Naive thymus-derived CD4-positive, alpha-beta T cell (primary cell): Measurements from ENCODE around the gene ABHD11. TPM values are rescaled to one million over a fixed set of nuclear protein-coding genes. Genes with fewer than 3 reads are reported as not detected.
"Not testable (repeated sequence)": the region's sequence is repeated elsewhere in the genome, so short reads cannot be mapped to it uniquely, and the experiment has no call there.

ENCODE experiments used
- ATAC-seq: fragments of 150-1000 bp; cut with Tn5 transposase; 2 replicates; pipeline ENCODE4 v1.10.0; 2021; ENCODE audit warnings: mild to moderate bottlenecking, moderate library complexity
- CTCF ChIA-PET: fragments of 350-600 bp; sonication (Branson Sonifier 250); formaldehyde crosslinking; loops from one replicate; lab custom pipeline; 2021; ENCODE audit warnings: antibody characterized with exemption; lab: Charles Lee
- POLR2A ChIA-PET: fragments of 350-600 bp; sonication (Branson Sonifier 250); formaldehyde crosslinking; loops from one replicate; lab custom pipeline; 2021; ENCODE audit warnings: antibody characterized with exemption, inconsistent platforms; lab: Charles Lee
- DNase-seq, 9 donors: peaks; one replicate each; pipeline versions ENCODE4 v3.0.0 to v3.0.0-alpha.2; 2020 to 2022; ENCODE audit warnings: mixed read lengths in 1 of 9
- H3K27ac ChIP-seq: one replicate; pipeline ENCODE4 v1.7.0; 2013; ENCODE audit warnings: mild to moderate bottlenecking, low read depth, low read length, moderate library complexity
- H3K27me3 ChIP-seq, 2 donors: one replicate each; pipeline ENCODE4 v1.7.0; 2013; ENCODE audit warnings: low read length in 2 of 2, mild to moderate bottlenecking in 2 of 2, moderate library complexity in 2 of 2; ENCODE audit not compliant: control insufficient read depth in 2 of 2, insufficient read depth in 2 of 2
- H3K36me3 ChIP-seq, 3 experiments: 1 replicate in 2 of 3; 2 replicates in 1 of 3; pipeline ENCODE4 v1.7.0; 2013; ENCODE audit warnings: low read length in 3 of 3, mild to moderate bottlenecking in 3 of 3, moderate library complexity in 1 of 3; ENCODE audit not compliant: insufficient read depth in 3 of 3, control insufficient read depth in 2 of 3
- H3K4me1 ChIP-seq, 2 donors: one replicate each; pipeline ENCODE4 v1.7.0; 2013; ENCODE audit warnings: low read length in 2 of 2, mild to moderate bottlenecking in 2 of 2, moderate library complexity in 1 of 2; ENCODE audit not compliant: control insufficient read depth in 2 of 2, insufficient read depth in 2 of 2
- H3K4me3 ChIP-seq: 2 replicates; pipeline ENCODE4 v1.7.0; 2013; ENCODE audit warnings: mild to moderate bottlenecking, low read length
- H3K9me3 ChIP-seq, 3 experiments: 1 replicate in 2 of 3; 2 replicates in 1 of 3; pipeline ENCODE4 v1.7.0; 2013; ENCODE audit warnings: low read length in 3 of 3; ENCODE audit not compliant: control insufficient read depth in 2 of 3
- H3K27ac Mint-ChIP-seq, 9 donors: one replicate each; pipeline ENCODE4 v1.8.0; 2020 to 2022; ENCODE audit warnings: mixed read lengths in 9 of 9, mild to moderate bottlenecking in 8 of 9, moderate library complexity in 5 of 9, inconsistent platforms in 2 of 9
- H3K27me3 Mint-ChIP-seq, 5 donors: one replicate each; pipeline ENCODE4 v1.8.0; 2021 to 2022; ENCODE audit warnings: mixed read lengths in 5 of 5, mild to moderate bottlenecking in 1 of 5
- H3K36me3 Mint-ChIP-seq, 5 donors: one replicate each; pipeline ENCODE4 v1.8.0; 2020 to 2022; ENCODE audit warnings: mixed read lengths in 5 of 5, mild to moderate bottlenecking in 3 of 5, inconsistent platforms in 1 of 5
- H3K4me1 Mint-ChIP-seq, 7 donors: one replicate each; pipeline ENCODE4 v1.8.0; 2020 to 2022; ENCODE audit warnings: mixed read lengths in 7 of 7, mild to moderate bottlenecking in 3 of 7, inconsistent platforms in 1 of 7
- H3K4me3 Mint-ChIP-seq, 10 donors: one replicate each; pipeline ENCODE4 v1.8.0; 2020 to 2022; ENCODE audit warnings: mild to moderate bottlenecking in 10 of 10, mixed read lengths in 10 of 10, moderate library complexity in 6 of 10, inconsistent platforms in 2 of 10
- H3K9me3 Mint-ChIP-seq, 11 donors: one replicate each; pipeline ENCODE4 v1.8.0; 2020 to 2022; ENCODE audit warnings: mixed read lengths in 11 of 11, mild to moderate bottlenecking in 4 of 11, inconsistent platforms in 1 of 11, moderate library complexity in 1 of 11
- intact Hi-C, 2 donors: fragments of 100-400 bp; cut with micrococcal nuclease; formaldehyde crosslinking; loops; one replicate each; pipeline ENCODE4 v1.15.1; 2023
- polyA plus RNA-seq, 2 donors: library from polyadenylated mRNA; unstranded; fragments of 300-500 nt; fragmentation: Illumina TruSeq; gene quantifications; one replicate each; pipeline ENCODE4 v1.2.3, GENCODE V29; 2021
- total RNA-seq, 6 experiments: library from RNA in 5 of 6; stranded (reverse) in 5 of 6; gene quantifications; 1 replicate in 5 of 6; 2 replicates in 1 of 6; pipeline ENCODE4 v1.2.3 and lab custom pipeline; 2021 to 2026

The ABHD11 gene, protein sequence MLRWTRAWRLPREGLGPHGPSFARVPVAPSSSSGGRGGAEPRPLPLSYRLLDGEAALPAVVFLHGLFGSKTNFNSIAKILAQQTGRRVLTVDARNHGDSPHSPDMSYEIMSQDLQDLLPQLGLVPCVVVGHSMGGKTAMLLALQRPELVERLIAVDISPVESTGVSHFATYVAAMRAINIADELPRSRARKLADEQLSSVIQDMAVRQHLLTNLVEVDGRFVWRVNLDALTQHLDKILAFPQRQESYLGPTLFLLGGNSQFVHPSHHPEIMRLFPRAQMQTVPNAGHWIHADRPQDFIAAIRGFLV
- total RNA-seq: 10 to 100 TPM; 12.3 to 22.7 (median 17.2) TPM
- polyA plus RNA-seq: 10 to 100 TPM; 10.2 to 15.9 TPM
- 10.6 reads per million, percentile 37 among the genes with 10 or more reads in this experiment for total RNA-seq (lab: John Stamatoyannopoulos, UW)

DNA sequence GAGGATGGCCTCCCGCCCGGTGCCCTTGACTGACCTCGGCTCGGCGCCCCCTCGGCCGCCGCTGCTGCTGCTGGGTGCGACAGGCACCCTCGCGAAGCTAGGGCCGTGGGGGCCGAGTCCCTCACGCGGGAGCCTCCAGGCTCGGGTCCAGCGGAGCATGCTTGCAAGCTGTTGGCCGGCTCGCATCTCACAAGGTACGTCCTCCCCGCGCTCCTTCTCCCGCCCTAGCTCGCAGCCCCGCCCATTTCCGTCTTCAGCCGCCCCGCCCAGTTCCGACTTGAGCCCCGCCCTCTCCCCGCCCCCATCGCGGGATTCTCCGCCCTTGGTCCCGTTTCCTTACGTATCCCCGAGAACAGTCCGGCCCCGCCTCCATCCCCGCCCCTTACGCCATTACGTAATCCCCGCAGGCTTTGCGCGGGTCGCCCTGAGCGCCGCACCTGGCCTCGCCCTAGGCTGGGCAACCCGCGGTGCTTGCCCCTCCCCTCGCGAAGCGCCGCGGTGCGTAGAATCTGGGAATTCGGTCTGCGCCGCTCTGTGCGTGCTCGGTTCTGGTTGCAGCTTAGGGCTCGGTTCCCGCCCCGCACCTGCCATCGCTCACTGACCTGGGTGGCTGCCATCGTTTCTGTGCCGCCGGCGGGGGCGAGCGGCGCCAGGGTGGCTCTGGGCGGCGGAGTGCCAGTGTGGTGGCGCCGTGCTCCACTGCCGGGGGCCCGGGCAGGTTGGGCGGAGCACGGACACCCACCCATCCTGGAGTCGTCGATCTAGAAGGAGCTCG, at the start of gene ABHD11:
ABHD11 (minus strand) TSS at position 191 of the 775 bp plus-strand sequence; CDS start at position 159, 32 bp downstream.
- Mint-ChIP-seq H3K4me1 (peaks cover 5 to 23% (median 16%) of the 10 kb centered on the region in 7 donors), H3K27ac (peak within 1 kb of the TSS; percentile 79 to 96 (median 93)), H3K36me3 (peaks cover 0 to 4% (median 0%) of the 10 kb centered on the region in 5 donors), H3K9me3 (peaks cover 0 to 1% (median 0%) of the 10 kb centered on the region in 11 donors), H3K4me3 (peak within 1 kb of the TSS; percentile 83 to 94 (median 91)), H3K27me3 (peaks cover 0 to 6% (median 0%) of the 10 kb centered on the region in 5 donors)
- intact Hi-C loops: loop anchor here (1.0 to 10.0 kb wide), 17 partner anchors 19 to 916 kb away; partner anchors contain the start of genes BAZ1B (in 2 of the 2), BCL7B (in 2 of the 2), BUD23 (in 2 of the 2) and DNAJC30 (in 2 of the 2)
- ChIA-PET POLR2A (interaction anchor here (0.9 to 2.1 kb wide), 10 partner anchors 19 to 2000 kb away, joined by 3 to 8 read pairs (median 4); partner anchors contain the start of genes BAZ1B, BUD23, HIP1 and METTL27), CTCF (interaction anchor here (0.7 to 3.0 kb wide), 3 partner anchors 13 to 135 kb away, joined by 3 to 9 read pairs (median 5); no protein-coding TSS in a partner anchor)
- peak; percentile 95 to 99 (median 97) for DNase-seq
- Histone ChIP-seq H3K27me3 (no peaks in the 10 kb centered on the region), H3K9me3 (no peaks in the 10 kb centered on the region), H3K4me1 (peaks cover 4 to 18% of the 10 kb centered on the region in 2 donors), H3K4me3 (peak within 1 kb of the TSS; percentile 84), H3K27ac (peak within 1 kb of the TSS; percentile 89), H3K36me3 (peaks cover 0 to 19% (median 0%) of the 10 kb centered on the region in 3 experiments)
- peak; percentile 95 for ATAC-seq

GRCh38 chr7:73787786-73788048, 49.1 kb upstream of the ABHD11 start:
- DNase-seq, CTCF ChIA-PET, H3K27me3 ChIP-seq, H3K4me1 Mint-ChIP-seq, H3K36me3 ChIP-seq, H3K4me1 ChIP-seq, intact Hi-C loops, H3K9me3 ChIP-seq, H3K4me3 ChIP-seq, H3K9me3 Mint-ChIP-seq, ATAC-seq, H3K27ac Mint-ChIP-seq, H3K27ac ChIP-seq, H3K4me3 Mint-ChIP-seq, POLR2A ChIA-PET, H3K36me3 Mint-ChIP-seq: not testable (repeated sequence)
- H3K27me3 Mint-ChIP-seq: peaks cover 0 to 16% (median 0%) of the 10 kb centered on the region in 5 donors

- Histone ChIP-seq H3K27me3 (no peaks in the 10 kb centered on the region), H3K36me3 (no peaks in the 10 kb centered on the region), H3K27ac (no peak overlapping the region), H3K4me1 (no peaks in the 10 kb centered on the region), H3K4me3 (no peak overlapping the region), H3K9me3 (no peaks in the 10 kb centered on the region)
- intact Hi-C loops: no loop called here
- DNase-seq (no peak), ATAC-seq (no peak)
- H3K27ac Mint-ChIP-seq: no peak overlapping the region
- no peaks in the 10 kb centered on the region for H3K36me3 Mint-ChIP-seq
- H3K4me3 Mint-ChIP-seq: no peak overlapping the region
- ChIA-PET POLR2A (no interaction called here), CTCF (no interaction called here)
- peaks cover 0 to 12% (median 0%) of the 10 kb centered on the region in 11 donors for H3K9me3 Mint-ChIP-seq
- peaks cover 0 to 7% (median 0%) of the 10 kb centered on the region in 5 donors for H3K27me3 Mint-ChIP-seq
- no peaks in the 10 kb centered on the region for H3K4me1 Mint-ChIP-seq
Observed at GRCh38 chr7:73786588-73786987, 48.0 kb upstream of the ABHD11 start.

- peaks cover 0 to 6% (median 4%) of the 10 kb centered on the region in 5 donors for H3K27me3 Mint-ChIP-seq
- H3K9me3 Mint-ChIP-seq: peaks cover 0 to 11% (median 2%) of the 10 kb centered on the region in 11 donors
- Histone ChIP-seq H3K36me3 (no peaks in the 10 kb centered on the region), H3K27ac (no peak overlapping the region), H3K27me3 (no peaks in the 10 kb centered on the region), H3K4me1 (no peaks in the 10 kb centered on the region), H3K4me3 (no peak overlapping the region), H3K9me3 (no peaks in the 10 kb centered on the region)
- H3K36me3 Mint-ChIP-seq: peaks cover 0 to 3% (median 0%) of the 10 kb centered on the region in 5 donors
- intact Hi-C loops: no loop called here
- peak overlapping the region in 1 of 10 donors; percentile 5 for H3K4me3 Mint-ChIP-seq
- no peak overlapping the region for H3K27ac Mint-ChIP-seq
- ATAC-seq: no peak
- H3K4me1 Mint-ChIP-seq: no peaks in the 10 kb centered on the region
- CTCF ChIA-PET: no interaction called here
- no peak for DNase-seq
- POLR2A ChIA-PET: no interaction called here
Observed at GRCh38 chr7:73779517-73779916, 40.9 kb upstream of the ABHD11 start.

DNA sequence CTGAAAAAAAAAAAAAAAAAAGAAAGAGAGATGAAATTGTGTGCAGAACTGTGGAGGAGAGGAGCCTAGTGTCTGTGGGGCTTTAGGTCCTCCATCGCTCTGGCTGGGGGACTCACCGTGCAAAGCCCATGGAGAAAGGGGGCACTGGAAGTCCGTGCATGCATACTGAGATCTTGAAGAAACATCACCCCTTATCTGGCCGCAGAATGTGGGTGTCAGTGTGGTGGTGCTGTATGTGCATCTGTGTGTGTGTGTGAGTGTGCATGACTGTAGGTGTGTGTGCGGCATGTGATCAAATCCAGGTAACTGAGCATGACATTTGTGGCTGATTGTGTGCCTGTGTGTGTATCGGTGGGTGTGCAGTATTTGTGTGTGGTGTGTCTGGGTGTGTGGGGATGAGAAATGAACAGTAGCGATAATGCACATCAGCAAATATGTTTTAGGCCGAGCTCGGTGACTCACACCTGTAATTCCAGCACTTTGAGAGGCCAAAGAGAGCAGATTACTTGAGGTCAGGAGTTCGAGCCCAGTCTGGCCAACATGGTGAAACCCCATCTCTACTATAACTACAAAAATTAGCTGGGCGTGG, 40.3 kb upstream of the ABHD11 start:
- H3K36me3 ChIP-seq: no peaks in the 10 kb centered on the region
- H3K4me1 ChIP-seq: no peaks in the 10 kb centered on the region
- no peaks in the 10 kb centered on the region for H3K27me3 ChIP-seq
- Mint-ChIP-seq H3K27ac (no peak overlapping the region), H3K4me3 (no peak overlapping the region), H3K36me3 (peaks cover 0 to 3% (median 0%) of the 10 kb centered on the region in 5 donors), H3K9me3 (peaks cover 0 to 11% (median 2%) of the 10 kb centered on the region in 11 donors), H3K4me1 (no peaks in the 10 kb centered on the region), H3K27me3 (peaks cover 0 to 9% (median 4%) of the 10 kb centered on the region in 5 donors)
- DNase-seq (no peak), ATAC-seq (no peak)
- intact Hi-C loops: no loop called here
- CTCF ChIA-PET: no interaction called here
- POLR2A ChIA-PET: interaction anchor here (0.6 kb wide), 1 partner anchor 102 kb away, joined by 3 read pairs; no protein-coding TSS in a partner anchor
- no peak overlapping the region for H3K4me3 ChIP-seq
- H3K27ac ChIP-seq: no peak overlapping the region
- no peaks in the 10 kb centered on the region for H3K9me3 ChIP-seq

DNA sequence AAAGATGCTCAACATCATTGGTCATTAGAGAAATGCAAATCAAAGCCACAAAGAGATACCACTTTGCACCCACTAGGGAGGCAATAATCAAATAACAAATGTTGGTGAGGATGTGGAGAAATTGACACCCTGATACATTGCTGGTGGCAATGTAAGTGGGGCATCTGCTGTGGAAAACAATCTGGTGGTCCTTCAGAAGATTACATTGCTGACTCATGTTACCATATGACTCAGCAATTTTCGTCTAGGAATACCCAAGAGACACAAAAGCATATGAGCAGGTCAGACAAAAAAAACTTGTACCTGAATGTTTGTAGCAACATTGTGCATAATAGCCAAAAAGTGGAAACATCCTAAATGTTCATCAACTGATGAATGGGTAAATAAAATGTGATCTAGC, 36.3 kb upstream of the ABHD11 start:
- no peaks in the 10 kb centered on the region for H3K9me3 ChIP-seq
- no peak overlapping the region for H3K27ac Mint-ChIP-seq
- intact Hi-C loops: no loop called here
- no peak overlapping the region for H3K4me3 Mint-ChIP-seq
- peaks cover 0 to 2% (median 0%) of the 10 kb centered on the region in 11 donors for H3K9me3 Mint-ChIP-seq
- H3K36me3 Mint-ChIP-seq: no peaks in the 10 kb centered on the region
- no peak for ATAC-seq
- peaks cover 0 to 12% (median 4%) of the 10 kb centered on the region in 7 donors for H3K4me1 Mint-ChIP-seq
- CTCF ChIA-PET: no interaction called here
- H3K27me3 ChIP-seq: no peaks in the 10 kb centered on the region
- peaks cover 7 to 40% (median 19%) of the 10 kb centered on the region in 5 donors for H3K27me3 Mint-ChIP-seq
- POLR2A ChIA-PET: no interaction called here
- no peaks in the 10 kb centered on the region for H3K36me3 ChIP-seq
- no peak overlapping the region for H3K27ac ChIP-seq
- H3K4me1 ChIP-seq: no peaks in the 10 kb centered on the region
- H3K4me3 ChIP-seq: no peak overlapping the region
- DNase-seq: no peak
